ENCODE data around the gene DEFB128.

GRCh38 chr20:227439-228105 is 38.1 kb upstream of the DEFB128 start:
- TF ChIP-seq CTCF (IDR thresholded peaks at IDR 0.05; ENCODE audit: low read depth, low read length) (no peak), EZH2phosphoT487 (IDR thresholded peaks at IDR 0.05; ENCODE audit: low read depth) (no peak)

All from OCI-LY3 (cell line).